Measurements from ENCODE around the gene WNK3. TPM values are rescaled to one million over a fixed set of nuclear protein-coding genes. Genes with fewer than 3 reads are reported as not detected.

Gene WNK3
- total and polyA plus RNA-seq, 2 of the 13 experiments (the other 11 are each of a cell fraction or from before 2014, with no cell fraction given), result 0.12 to 0.62 TPM

- no peak overlapping the region for H3K4me2 ChIP-seq (ENCODE audit: low read depth, low read length)
- H3K9ac ChIP-seq (ENCODE audit: insufficient read depth, low read depth, low read length), result no peak overlapping the region
- WGBS (ENCODE audit: low lambda C conversion rate), result 52% methylated on average over 3 of the region's 4 CpGs
- no peak overlapping the region for H3K4me3 ChIP-seq (replicated peaks in 1 of 3; ENCODE audit: insufficient read depth in 1 of 3, low read depth in 2 of 3, low read length in 3 of 3)
- H3K27ac ChIP-seq (ENCODE audit: extremely low read length, insufficient read depth, low read length), result no peak overlapping the region
- DNase-seq (ENCODE audit: low spot score) (no peak), ATAC-seq (no peak), FAIRE-seq (no peak)
- no peaks in the 10 kb centered on the region for H4K20me1 ChIP-seq (ENCODE audit: insufficient read depth, low read length)
- no peaks in the 10 kb centered on the region for H3K79me2 ChIP-seq (ENCODE audit: insufficient read depth, low read length)
- intact Hi-C loops (cut with micrococcal nuclease; ENCODE audit: unreplicated experiment), result no loop called here
- ChIA-PET POLR2A (no interaction called here), CTCF (ENCODE audit: low intra/inter-chr PET ratio, low total read pairs) (no interaction called here)
- H3K4me1 ChIP-seq (ENCODE audit: insufficient read depth, low read length), result no peaks in the 10 kb centered on the region
- no peak overlapping the region for H2AFZ ChIP-seq (ENCODE audit: low read length)
- TF ChIP-seq EED (CRISPR knock-in tag; IDR thresholded peaks at IDR 0.05) (no peak), ZFP36L1 (CRISPR knock-in tag; IDR thresholded peaks at IDR 0.05) (no peak), FOXK1 (CRISPR knock-in tag; IDR thresholded peaks at IDR 0.05; ENCODE audit: borderline replicate concordance, low read depth) (no peak), ZC3H4 (CRISPR knock-in tag; IDR thresholded peaks at IDR 0.05; ENCODE audit: borderline replicate concordance) (no peak), SNAI1 (CRISPR knock-in tag; IDR thresholded peaks at IDR 0.05; ENCODE audit: borderline replicate concordance) (no peak), PAX8 (CRISPR knock-in tag; IDR thresholded peaks at IDR 0.05; ENCODE audit: borderline replicate concordance) (no peak), SATB2 (CRISPR knock-in tag; IDR thresholded peaks at IDR 0.05) (no peak), RXRA (CRISPR knock-in tag; IDR thresholded peaks at IDR 0.05) (no peak), HNRNPK (IDR thresholded peaks at IDR 0.05; ENCODE audit: low read depth, low read length, poor library complexity, severe bottlenecking) (no peak), TEF (CRISPR knock-in tag; IDR thresholded peaks at IDR 0.05) (no peak), ZXDC (CRISPR knock-in tag; IDR thresholded peaks at IDR 0.05) (no peak), GATAD1 (CRISPR knock-in tag; IDR thresholded peaks at IDR 0.05) (no peak), ZBTB43 (CRISPR knock-in tag; conservative IDR thresholded peaks at IDR 0.05) (no peak), NFE2L2 (IDR thresholded peaks at IDR 0.05; ENCODE audit: low read length) (no peak), HDAC2 (CRISPR knock-in tag; IDR thresholded peaks at IDR 0.05) (no peak)
- no peaks in the 10 kb centered on the region for H3K36me3 ChIP-seq (replicated peaks in 1 of 2; ENCODE audit: control insufficient read depth in 1 of 2, insufficient read depth in 2 of 2, low read length in 2 of 2)
- in situ Hi-C loops (cut with HindIII; ENCODE audit: extremely low pct_ligation_motif_present, low pct_unique_long_range_greater_than_20kb), result no loop called here
- H3K9me3 ChIP-seq (ENCODE audit: low read length), result no peaks in the 10 kb centered on the region
- no peaks in the 10 kb centered on the region for H3K27me3 ChIP-seq (ENCODE audit: control insufficient read depth in 1 of 2, insufficient read depth in 2 of 2, low read length in 2 of 2)
- BruUV-seq (replicated peaks), result no TSS peak
Measured at GRCh38 chrX:54230435-54231148, 127.3 kb downstream of the WNK3 start.
